ENCODE results near the gene ZNF879.

ZNF879 gene

DNA sequence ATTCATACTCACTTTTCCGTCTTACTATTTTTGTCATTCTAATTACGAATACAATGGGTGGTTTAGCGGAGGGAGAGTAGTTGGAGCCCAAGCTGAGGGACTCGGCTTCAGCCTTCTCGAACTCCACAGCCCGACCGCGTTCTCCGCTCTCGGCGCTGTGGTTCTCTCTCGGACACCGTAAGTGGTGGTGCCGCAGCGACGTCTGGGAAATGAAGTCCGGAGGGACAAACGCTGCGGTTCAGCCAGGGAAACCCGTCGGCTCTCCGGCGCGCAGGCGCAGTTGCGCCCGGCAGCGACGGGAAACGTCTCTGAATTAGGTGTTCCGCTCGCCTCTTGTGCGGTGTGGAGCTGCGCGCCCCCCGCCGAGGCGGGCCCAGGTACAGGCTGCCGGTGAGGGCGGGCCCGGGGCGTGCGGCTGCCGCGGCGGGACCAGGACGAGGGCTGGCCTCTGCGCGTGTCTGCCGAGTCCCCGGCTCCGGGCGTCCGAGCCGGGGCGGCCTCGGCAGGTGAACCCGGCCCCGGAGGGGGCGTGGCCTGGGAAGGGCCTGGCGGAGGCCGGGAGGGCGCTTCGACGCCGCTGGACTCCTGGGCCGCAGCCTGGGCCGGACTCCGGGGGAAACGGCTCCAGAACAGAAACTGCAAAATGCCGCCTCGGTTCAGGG is at the start of gene ZNF879:
Gene ZNF879, plus strand, starts transcription at position 277 of the 662 bp plus-strand sequence. CDS start 1,201 bp downstream, outside the sequence.
- DNase-seq: peak; percentile 82 to 88

DNA sequence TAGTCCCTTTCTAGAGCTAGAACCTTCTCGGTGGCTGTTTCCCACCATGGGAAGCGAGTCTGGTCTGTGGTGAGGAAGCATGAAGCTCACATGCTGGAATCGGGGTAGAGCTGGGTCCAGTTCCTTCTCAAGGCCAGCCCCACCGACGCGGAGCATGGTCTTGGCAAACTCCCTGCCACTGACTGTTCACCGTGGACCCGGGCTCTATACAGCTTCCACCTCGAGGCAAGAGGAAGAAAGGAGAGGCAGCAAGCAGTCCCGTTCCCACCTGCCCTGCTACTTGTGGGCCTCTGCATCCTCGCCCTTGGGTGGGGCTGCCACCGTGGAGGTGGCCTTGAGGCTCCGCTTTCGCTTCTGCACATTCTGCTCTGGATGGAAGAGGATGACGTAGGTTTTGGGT is 42.2 kb upstream of the ZNF879 start:
- no peak for DNase-seq

- no peak for DNase-seq
Measured at GRCh38 chr5:178982941-178983340, 40.7 kb upstream of the ZNF879 start.

DNA sequence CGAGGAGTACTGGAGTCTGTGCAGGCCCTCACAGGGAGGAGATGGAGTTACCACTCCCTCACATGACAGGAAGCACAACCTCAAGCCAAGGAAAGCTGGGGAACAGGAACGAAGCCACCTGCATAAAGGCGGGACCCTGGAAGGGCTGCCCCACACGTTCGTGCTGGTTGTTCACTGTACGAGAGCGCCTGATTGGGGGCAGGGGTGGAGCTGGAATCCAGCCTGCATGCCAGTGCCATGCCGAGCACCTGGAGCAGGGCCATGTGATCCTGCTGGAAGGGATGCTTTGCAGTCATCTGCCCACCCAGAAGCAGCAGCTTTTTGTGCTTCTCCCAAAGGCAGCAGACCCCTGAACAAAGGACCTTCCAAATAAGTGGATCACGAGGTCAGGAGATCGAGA is 39.9 kb upstream of the ZNF879 start:
- no peak for DNase-seq

DNA sequence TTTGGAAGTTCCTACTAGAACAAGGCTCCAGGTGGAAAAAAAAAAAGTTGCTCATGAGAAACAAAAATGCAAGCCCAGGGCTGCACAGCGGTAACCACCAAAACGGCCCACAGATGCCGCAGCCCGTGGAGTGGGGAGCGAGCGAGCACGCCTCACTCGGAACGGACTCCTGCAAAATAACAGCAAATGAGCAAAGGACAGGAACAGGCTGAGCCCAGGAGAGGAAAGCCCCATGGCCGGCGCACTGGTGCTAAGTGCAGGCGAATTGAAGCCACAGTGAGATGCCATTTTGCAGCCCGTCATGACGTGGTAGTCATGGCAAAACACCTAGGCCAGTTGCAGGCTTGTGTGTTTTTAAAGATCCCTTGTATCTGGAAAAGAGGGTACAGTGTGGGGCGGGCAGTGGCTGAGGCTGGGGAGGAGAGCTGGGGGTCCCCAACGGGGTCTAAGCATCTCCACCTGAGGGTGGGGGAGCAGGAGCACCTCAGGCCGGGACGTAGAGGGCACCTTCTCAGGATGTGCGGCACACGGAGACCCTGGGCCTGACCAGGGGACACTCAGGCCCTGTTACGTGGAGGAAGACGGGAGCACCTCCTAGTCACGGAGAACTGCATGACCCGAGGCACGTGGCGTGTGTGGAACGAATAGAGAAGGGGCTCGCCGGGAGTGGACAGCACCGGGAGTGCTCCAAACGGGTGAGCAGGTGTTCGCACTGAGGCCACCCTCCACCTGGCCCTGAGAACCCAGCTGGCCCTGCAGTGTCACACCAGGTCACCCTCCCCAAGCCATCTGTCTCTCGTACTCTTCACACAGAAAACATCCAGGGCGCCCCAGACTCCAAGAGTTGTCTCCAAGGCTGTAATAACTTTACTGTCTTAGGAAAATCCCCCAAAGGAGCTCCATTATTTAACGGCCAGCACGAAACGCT is 39.2 kb upstream of the ZNF879 start:
- no peak for DNase-seq

GRCh38 chr5:178986326-178986960 is 37.2 kb upstream of the ZNF879 start:
- no peak for DNase-seq

- DNase-seq: no peak
Measured at GRCh38 chr5:178988436-178989220, 35.0 kb upstream of the ZNF879 start.

- no peak for DNase-seq
Measured at GRCh38 chr5:178989311-178989710, 34.3 kb upstream of the ZNF879 start.

- DNase-seq: no peak
Measured at GRCh38 chr5:178990491-178990890, 33.1 kb upstream of the ZNF879 start.

- no peak for DNase-seq
Measured at GRCh38 chr5:178991190-178992145, 32.1 kb upstream of the ZNF879 start.

DNA sequence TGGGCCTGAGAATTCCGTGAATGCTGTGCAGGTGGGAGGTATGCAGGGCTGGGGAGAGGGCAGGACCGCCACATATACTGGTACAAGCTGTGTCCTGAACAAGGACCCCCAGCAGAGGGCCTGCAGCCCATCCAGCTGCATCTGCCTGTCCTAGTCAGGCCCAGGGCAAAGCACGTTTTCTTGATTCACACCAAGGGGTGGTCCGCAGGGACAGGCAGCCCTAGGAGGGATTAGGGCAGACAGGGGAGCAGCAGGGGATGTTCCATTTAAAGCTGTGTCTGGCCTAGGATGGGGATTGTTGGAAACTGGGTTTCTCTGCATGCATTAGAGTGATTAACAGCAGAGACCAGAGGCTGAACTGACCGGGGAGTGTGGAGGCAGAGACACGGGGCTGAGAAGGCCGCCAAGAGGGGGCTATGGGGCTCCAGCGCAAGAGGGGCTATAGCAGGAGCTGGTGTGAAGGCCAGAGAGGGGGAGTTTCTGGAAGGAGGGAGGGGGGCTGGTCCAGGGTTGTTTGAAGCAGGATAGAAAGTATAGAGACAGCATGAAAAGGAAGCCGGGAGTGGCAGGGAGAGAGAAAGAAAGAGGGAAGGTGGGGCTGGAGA is 31.2 kb upstream of the ZNF879 start:
- DNase-seq: no peak

DNA sequence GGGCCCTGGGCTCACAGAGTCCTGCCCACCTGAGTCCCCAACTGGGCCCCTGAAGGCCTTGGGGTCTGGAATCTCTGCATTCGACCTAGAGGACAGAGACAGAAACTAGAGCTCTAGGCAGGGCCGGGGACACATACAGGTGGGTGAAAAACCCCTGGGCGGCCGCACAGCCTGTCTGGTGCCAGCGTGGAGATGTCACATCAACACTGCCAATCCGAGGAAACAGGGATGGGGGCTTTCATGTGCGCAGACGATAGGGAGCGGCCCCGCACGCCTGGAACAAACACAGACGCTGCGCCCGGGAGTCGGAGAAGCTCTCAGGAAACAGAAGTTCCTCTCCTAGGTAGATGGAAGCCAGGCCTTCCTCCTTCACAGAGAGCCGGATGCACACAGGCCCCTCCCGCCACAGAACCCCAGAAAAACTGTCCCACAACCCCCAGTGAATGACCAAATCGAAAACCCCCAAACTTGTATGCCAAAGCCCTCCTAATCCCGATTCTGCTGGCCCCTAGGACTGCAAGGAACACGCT is 30.3 kb upstream of the ZNF879 start:
- DNase-seq: no peak

GRCh38 chr5:178993955-178994579 is 29.5 kb upstream of the ZNF879 start:
- no peak for DNase-seq

- no peak for DNase-seq
Measured at GRCh38 chr5:178994580-178995340, 28.8 kb upstream of the ZNF879 start, which contains the start of gene GRM6. GRM6 (minus strand) TSS chr5:178995320; CDS start chr5:178994944, 376 bp downstream.

DNA sequence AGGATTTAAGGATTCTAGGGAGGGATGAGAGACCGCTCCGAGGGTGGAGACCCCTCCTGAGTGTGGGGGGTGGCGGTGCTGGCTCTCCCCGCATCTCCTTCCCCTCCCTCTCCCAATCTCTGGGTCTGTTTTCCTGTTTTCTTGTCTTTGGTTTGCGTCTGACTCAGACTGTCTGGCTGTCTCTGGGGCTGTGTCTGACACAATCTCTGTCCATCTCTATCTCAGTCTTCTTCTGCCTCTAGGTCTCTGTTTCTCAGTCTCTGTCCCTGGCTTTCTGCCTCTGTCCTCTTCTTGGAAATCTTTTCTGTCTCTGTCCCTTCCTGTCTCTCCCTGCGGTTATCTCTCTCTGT is 28.3 kb upstream of the ZNF879 start:
- DNase-seq: no peak

GRCh38 chr5:178996156-178996555 is 27.4 kb upstream of the ZNF879 start:
- no peak for DNase-seq

DNA sequence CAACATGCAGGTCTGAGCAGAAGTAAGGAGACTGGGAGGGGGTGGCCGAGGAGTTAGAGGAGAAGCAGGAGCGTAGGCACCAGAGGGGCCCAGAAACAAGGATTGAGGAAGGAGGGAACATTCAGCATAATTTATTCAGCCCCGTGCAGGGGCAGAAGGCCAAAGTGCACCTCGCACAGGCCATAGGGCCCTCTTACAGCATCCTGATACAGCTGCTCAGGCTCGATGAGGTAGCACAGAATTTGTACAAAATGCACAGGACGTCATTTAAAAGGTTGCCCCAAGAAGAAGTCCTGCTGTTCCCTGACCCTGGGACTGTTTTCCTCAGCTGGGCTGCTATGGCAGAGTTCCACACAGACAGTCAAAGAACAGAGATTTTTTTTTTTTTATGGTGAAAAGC is 26.4 kb upstream of the ZNF879 start:
- no peak for DNase-seq

- no peak for DNase-seq
Measured at GRCh38 chr5:178998441-178998840, 25.2 kb upstream of the ZNF879 start.

- no peak for DNase-seq
Measured at GRCh38 chr5:179006564-179006963, 17.0 kb upstream of the ZNF879 start.

- DNase-seq: no peak
Measured at GRCh38 chr5:179008667-179009066, 14.9 kb upstream of the ZNF879 start.
